GM21447 (cell line): ENCODE measurements around the gene CBARP.

Experiments
- ATAC-seq: cut with Tn5 transposase; IDR thresholded peaks from one replicate; pipeline ENCODE4 v1.9.1; 2021; ENCODE audit not compliant: unreplicated experiment

The CBARP gene, protein sequence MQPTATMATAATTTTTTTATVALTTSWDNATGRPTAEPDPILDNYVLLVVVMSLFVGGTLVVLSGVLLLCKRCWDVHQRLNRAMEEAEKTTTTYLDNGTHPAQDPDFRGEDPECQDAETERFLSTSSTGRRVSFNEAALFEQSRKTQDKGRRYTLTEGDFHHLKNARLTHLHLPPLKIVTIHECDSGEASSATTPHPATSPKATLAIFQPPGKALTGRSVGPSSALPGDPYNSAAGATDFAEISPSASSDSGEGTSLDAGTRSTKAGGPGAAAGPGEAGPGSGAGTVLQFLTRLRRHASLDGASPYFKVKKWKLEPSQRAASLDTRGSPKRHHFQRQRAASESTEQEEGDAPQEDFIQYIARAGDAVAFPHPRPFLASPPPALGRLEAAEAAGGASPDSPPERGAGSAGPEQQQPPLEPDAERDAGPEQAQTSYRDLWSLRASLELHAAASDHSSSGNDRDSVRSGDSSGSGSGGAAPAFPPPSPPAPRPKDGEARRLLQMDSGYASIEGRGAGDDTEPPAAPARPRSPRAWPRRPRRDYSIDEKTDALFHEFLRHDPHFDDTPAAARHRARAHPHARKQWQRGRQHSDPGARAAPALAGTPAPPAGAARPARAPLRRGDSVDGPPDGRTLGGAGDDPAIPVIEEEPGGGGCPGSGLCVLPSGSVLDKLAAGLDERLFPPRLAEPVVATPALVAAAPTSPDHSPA

DNA sequence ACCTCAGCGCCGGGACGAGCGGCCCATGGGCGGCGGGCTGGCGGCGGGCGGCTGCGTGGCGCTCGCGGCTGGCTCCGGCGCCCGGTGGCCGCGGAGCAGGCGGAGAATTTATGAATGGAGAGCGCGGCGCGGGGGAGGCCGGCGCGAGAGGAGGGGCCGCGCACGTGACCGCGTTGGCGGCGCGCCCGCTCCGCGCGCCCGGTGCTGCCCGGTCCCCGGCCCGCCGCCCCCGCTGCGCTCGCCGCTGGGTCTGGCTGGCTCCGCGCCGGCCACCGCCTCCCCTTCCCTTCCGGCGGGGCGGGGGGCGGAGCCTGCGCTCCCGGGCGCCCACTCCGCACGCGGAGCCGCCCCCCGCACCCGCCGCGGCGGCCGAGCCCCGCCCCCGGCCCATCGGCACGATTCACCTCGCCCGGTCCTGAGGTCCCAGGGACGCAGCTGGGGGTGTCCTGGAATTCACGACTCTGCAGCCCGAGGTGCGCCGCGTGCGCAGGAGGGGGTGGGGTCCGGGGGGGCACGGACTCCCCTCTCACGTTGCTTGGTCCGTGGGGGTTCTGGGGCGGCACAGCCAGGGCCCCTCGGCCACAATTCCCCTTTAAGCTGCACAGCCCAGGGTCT is at the start of gene CBARP:
Gene CBARP, minus strand, starts transcription at position 252 of the 615 bp plus-strand sequence. CDS start 1,905 bp downstream, outside the sequence.
- ATAC-seq, result no peak

DNA sequence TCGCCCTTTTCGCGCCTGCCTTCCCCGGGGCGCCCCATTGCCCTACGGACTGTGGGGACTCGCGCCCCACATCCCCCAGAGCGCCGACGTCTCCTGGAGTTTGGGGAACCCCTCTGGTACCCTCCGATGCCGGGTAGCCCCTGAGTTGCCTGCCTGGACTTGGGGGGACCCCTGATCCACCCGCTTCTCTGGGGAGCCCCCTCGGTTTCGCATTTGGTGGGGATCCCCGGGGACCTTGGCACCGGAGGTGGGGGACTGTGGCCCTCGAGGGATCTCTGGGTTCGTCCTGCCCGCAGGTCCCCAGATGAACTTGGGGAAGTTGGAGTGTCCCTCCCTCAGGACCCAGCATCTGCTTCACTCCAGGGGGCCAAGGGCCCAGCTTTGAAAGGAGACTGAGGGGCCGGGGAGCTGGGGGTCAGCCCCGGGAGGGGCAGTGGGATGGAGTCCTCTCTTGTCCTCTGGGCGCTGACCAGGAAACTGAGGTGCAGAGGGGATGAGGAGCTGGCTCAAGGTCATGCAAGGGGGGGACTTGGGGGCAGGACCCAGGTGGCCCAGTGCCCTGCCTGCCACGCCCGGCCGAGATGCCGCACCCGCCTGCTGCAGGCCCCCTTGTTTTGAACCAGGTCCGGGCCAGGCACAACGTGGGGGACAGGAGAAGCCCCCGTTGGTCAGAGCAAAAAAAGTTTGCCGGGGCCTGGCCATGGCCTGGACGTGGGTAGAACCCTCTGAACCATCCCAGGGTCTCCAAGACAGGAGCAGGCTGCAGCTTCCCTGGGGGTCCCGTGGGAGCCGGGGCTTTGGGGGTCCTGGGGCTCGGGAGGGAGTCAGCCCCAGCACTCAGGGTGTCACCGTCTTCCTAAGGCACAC is 48.9 kb upstream of the CBARP start:
- no peak for ATAC-seq

DNA sequence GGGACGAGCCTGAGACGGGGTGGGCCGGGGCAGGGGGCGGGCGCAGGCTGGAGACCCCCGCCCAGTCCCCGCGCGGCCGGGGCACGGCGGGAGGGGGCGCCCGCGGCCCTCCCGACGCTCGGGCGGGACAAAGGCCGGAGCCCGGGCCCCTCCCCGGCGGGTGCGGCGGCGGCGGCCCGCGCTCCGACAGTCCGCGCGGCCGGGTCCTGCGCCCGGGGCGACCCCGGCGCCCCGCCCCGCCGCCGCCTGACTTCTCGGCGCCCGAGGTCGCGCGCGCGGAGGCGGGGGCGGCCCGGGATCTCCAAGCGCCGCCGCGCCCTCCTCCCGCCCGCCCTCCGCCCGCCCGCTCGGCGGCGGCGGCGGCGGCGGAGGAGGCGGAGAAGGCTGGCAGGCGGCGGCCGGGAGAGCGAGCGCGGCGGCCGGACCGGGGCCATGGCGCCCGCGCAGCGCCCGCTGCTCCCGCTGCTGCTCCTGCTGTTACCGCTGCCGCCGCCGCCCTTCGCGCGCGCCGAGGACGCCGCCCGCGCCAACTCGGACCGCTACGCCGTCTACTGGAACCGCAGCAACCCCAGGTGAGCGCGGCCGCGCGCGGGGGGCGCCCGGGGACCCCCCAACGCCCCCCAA is 48.0 kb upstream of the CBARP start, which contains the start of gene EFNA2:
Gene EFNA2, plus strand, starts transcription at position 137 of the 624 bp plus-strand sequence. Its CDS starts 296 bp downstream, at position 433.
- ATAC-seq, result no peak

GRCh38 chr19:1284979-1285736 is 47.4 kb upstream of the CBARP start:
- no peak for ATAC-seq

- ATAC-seq, result no peak
These were observed 46.6 kb upstream of the CBARP start for GRCh38 chr19:1284293-1284978.

GRCh38 chr19:1283917-1284292 is 46.1 kb upstream of the CBARP start:
- no peak for ATAC-seq

- no peak for ATAC-seq
These were observed 45.6 kb upstream of the CBARP start for GRCh38 chr19:1283207-1283916.

- ATAC-seq, result no peak
These were observed 44.9 kb upstream of the CBARP start for GRCh38 chr19:1282588-1283206.

DNA sequence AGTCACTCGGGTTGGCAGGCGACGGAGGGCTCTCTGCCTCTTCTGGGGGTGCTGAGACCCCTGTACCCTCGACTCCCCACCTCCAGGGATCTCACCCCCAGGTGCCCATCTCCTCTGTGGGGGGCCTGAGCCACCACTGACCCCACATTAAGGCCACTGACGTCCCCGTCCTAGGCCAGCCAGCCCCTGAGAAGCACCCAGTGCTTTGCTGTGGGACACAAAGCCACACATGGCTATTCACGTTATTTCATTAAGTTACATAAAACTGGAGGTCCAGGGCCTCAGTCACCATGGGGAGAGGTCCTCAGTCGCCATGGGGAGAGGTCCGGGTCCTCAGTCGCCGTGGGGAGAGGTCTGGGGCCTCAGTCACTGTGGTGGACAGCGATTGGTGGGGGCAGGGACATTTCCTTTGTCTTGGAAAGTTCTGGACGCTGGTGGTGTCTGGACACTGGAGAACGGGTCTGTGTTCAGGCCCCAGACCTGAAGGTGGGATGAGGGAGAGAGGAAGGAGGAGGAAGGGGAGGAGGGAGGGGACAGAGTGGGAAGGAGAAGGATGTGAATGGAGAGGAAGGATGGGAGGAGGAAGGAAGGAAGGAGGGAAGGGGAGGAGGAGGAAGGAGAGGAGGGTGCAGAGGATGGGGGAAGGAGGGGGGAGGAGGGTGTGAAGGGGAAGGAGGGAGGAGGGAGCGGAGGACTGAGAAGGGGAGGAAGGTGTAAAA is 43.9 kb upstream of the CBARP start:
- no peak for ATAC-seq

GRCh38 chr19:1280636-1281568 is 43.1 kb upstream of the CBARP start:
- no peak for ATAC-seq

GRCh38 chr19:1279782-1280341 is 42.1 kb upstream of the CBARP start:
- ATAC-seq, result no peak

DNA sequence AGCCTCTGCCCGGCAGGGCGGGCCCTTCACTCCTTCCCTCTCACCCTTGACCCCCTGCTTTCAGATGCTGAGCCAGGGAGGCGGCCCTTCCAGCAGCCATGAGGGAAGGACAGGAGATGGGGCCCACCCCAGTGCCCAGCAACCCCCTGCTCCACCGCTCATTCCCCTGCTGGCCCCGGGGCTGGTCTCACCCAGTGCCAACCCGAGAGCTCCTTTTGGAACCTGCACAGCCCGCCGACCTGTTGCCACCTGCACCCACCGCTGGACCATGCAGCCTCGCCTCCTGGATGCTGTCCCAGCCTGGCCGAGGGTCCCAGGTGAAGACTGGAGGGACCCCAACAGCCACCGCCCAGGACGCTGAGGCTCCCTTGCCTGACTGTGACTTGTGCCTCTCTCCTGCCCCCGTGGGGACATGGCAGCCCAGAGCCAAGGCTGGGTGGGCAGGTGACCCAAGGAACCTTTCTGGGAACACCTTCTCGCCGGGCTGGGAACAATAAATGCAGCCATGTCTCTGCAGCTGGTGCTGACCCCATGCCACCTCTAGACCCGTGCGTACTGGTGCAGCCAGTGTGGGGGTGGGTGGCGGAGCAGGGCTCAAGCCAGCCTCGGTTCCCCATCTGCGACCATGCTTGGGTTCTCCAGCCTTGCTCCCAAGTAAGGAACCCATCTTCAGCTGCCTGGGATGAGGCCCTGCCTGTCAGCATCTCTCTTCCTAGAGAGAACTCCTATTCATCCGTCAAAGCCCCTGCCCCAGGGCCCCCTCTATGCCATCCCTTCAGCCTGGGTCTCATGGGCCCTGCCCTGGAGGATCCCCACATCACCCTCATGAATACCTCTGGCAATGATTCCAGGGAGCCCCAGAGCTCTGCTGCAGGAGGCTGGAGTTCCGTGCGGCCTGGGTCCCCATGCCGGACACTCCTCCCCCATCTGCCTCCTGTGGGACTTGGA is 41.2 kb upstream of the CBARP start:
- ATAC-seq, result no peak

DNA sequence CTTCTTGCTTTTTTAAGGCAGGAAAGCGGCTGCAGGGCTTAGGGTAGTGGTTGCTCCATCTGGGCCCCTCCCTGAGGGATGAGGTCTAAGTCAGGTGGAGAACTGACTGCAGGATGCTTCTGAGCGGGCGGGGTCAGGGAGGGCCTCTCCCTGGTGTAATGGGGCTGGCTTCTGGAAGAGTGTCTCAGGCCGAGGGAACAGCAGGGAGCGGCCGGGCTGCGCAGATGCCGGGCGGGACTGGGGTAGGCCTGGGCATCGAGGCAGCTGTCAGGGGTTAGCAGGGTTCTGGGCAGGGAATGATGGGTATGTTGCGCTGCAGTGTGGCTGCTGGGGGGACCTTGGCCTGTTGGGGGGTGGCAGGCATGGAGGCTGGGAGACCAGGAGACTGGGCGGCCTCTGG is 40.3 kb upstream of the CBARP start:
- ATAC-seq, result no peak

DNA sequence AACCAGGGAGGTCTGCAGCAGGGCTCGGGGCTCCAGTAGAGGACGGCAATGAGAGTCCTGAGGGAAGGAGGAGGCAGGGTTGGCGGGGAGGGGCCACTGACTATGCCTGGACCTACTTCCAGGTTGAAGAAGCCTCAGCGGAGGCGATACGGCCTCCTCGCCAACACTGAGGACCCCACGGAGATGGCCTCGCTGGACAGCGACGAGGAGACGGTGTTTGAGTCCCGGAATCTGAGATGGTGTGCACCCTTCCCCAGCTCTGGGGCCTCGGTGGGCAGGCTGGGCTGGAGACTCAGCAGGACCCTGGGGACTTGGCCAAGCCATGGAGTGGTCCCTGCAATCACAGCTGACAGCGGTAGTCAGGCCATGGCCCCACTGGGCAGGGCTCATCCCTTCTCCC is 39.3 kb upstream of the CBARP start:
- no peak for ATAC-seq

GRCh38 chr19:1276628-1277022 is 38.8 kb upstream of the CBARP start:
- ATAC-seq, result no peak
